K562 (cell line): ENCODE results near the gene DMWD. TPM values are rescaled to one million over a fixed set of nuclear protein-coding genes. Genes with fewer than 3 reads are reported as not detected.

ENCODE experiments used
- ARID2 ChIP-seq: fragments of 450-650 bp; IDR thresholded peaks from 2 replicates; pipeline ENCODE4 v1.6.1; 2017; ENCODE audit warnings: antibody characterized with exemption, mild to moderate bottlenecking
- CREB1 ChIP-seq, 2 experiments: sonication (generic) in 1 of 2; formaldehyde crosslinking in 1 of 2; IDR thresholded peaks; 2 replicates each; pipeline versions ENCODE4 v1.6.1 to v1.8.0; 2012 to 2022; ENCODE audit warnings: inconsistent platforms in 1 of 2, mild to moderate bottlenecking in 1 of 2, missing genetic modification reagents in 1 of 2, moderate library complexity in 1 of 2
- CREB3L1 ChIP-seq: fragments of 450-650 bp; IDR thresholded peaks from 2 replicates; pipeline ENCODE4 v1.6.1; 2014; ENCODE audit warnings: low read depth, mild to moderate bottlenecking, moderate library complexity, borderline replicate concordance
- DLX4 ChIP-seq: fragments of 250-450 bp; sonication (Bioruptor Pico); IDR thresholded peaks from 2 replicates; pipeline ENCODE4 v1.6.1; 2021; ENCODE audit warnings: mild to moderate bottlenecking
- HDAC1 ChIP-seq, 2 experiments: fragments of 450-650 bp; IDR thresholded peaks; 2 replicates each; pipeline ENCODE4 v1.6.1; 2016 to 2017; ENCODE audit warnings: inconsistent platforms in 1 of 2, mild to moderate bottlenecking in 1 of 2, moderate library complexity in 1 of 2
- HMBOX1 ChIP-seq: sonication (generic); IDR thresholded peaks from 2 replicates; pipeline ENCODE4 v1.6.1; 2016
- HNRNPK ChIP-seq: fragments of 200-400 bp; formaldehyde crosslinking; IDR thresholded peaks from one replicate; pipeline ENCODE4 v1.6.1; 2018; ENCODE audit warnings: mild to moderate bottlenecking, low read depth, low read length; ENCODE audit not compliant: poor library complexity, severe bottlenecking
- LARP7 ChIP-seq: fragments of 450-650 bp; IDR thresholded peaks from 2 replicates; pipeline ENCODE4 v1.6.1; 2016
- MEF2A ChIP-seq: IDR thresholded peaks from 2 replicates; pipeline ENCODE4 v1.6.1; 2011; ENCODE audit warnings: low read depth, mild to moderate bottlenecking, low read length, moderate library complexity; ENCODE audit not compliant: control insufficient read depth
- NCOA1 ChIP-seq: fragments of 450-650 bp; IDR thresholded peaks from 2 replicates; pipeline ENCODE4 v1.6.1; 2016; ENCODE audit warnings: low read depth
- PCBP2 ChIP-seq: fragments of 200-400 bp; formaldehyde crosslinking; IDR thresholded peaks from 2 replicates; pipeline ENCODE4 v1.6.1; 2018; ENCODE audit warnings: low read length, low read depth, mild to moderate bottlenecking, moderate library complexity; ENCODE audit not compliant: poor library complexity, severe bottlenecking
- PHF21A ChIP-seq: fragments of 450-650 bp; IDR thresholded peaks from 2 replicates; pipeline ENCODE4 v1.6.1; 2017; ENCODE audit warnings: low read depth, borderline replicate concordance
- POLR3A ChIP-seq: IDR thresholded peaks from 2 replicates; pipeline ENCODE4 v1.6.1; 2011; ENCODE audit warnings: borderline replicate concordance, mild to moderate bottlenecking, moderate library complexity; ENCODE audit not compliant: insufficient read length, insufficient read depth; ENCODE audit errors: extremely low read depth
- TEAD1 ChIP-seq, 2 experiments: fragments of 450-650 bp in 1 of 2; sonication (generic) in 1 of 2; formaldehyde crosslinking; IDR thresholded peaks; 2 replicates each; pipeline versions ENCODE4 v1.4.0 to v1.8.0; 2020 to 2022; ENCODE audit warnings: mild to moderate bottlenecking in 2 of 2, missing genetic modification reagents in 1 of 2
- TFAP4 ChIP-seq: sonication (generic); formaldehyde crosslinking; IDR thresholded peaks from 2 replicates; pipeline ENCODE4 v1.8.0; 2022; ENCODE audit warnings: missing genetic modification reagents, mild to moderate bottlenecking, moderate library complexity, borderline replicate concordance
- TGIF2 ChIP-seq: sonication (generic); formaldehyde crosslinking; IDR thresholded peaks from 2 replicates; pipeline ENCODE4 v1.8.1; 2022; ENCODE audit warnings: mild to moderate bottlenecking, missing genetic modification reagents, moderate library complexity
- TRIM25 ChIP-seq: fragments of 450-650 bp; IDR thresholded peaks from 2 replicates; pipeline ENCODE4 v1.7.0; 2016; ENCODE audit warnings: borderline replicate concordance
- ZBED1 ChIP-seq: IDR thresholded peaks from 2 replicates; pipeline ENCODE4 v1.6.1; 2014
- ZBTB5 ChIP-seq: fragments of 450-650 bp; IDR thresholded peaks from 2 replicates; pipeline ENCODE4 v1.6.1; 2017; ENCODE audit warnings: antibody characterized with exemption
- ZBTB8A ChIP-seq: fragments of 450-650 bp; IDR thresholded peaks from 2 replicates; pipeline ENCODE4 v1.6.1; 2018; ENCODE audit warnings: mild to moderate bottlenecking, moderate library complexity; ENCODE audit not compliant: partially characterized antibody
- ZNF316 ChIP-seq: fragments of 450-650 bp; IDR thresholded peaks from 2 replicates; pipeline ENCODE4 v1.6.1; 2016
- polyA plus RNA-seq, 8 experiments: library from polyadenylated mRNA; depleted of rRNA in 4 of 8; stranded (reverse) in 5 of 8; unstranded in 3 of 8; fragments of >200 nt; fragmentation: Nextera tagmentation in 2 of 8; fragmentation: Illumina TruSeq in 1 of 8; extraction: Ambion mirVana in 2 of 8; extraction: Trizol in 1 of 8; gene quantifications; 2 replicates each; pipeline versions ENCODE4 v1.2.1 to v1.2.3, GENCODE V29; 2011 to 2014; ENCODE audit warnings: inconsistent platforms in 1 of 8, missing spikeins in 1 of 8
- total RNA-seq, 7 experiments: library from RNA; depleted of rRNA in 6 of 7; stranded (reverse); fragments of >200 nt in 6 of 7; fragmentation: Illumina TruSeq in 2 of 7; extraction: Trizol in 2 of 7; gene quantifications; 2 replicates each; pipeline versions ENCODE4 v1.2.1 to v1.2.3, GENCODE V29; 2011 to 2021; ENCODE audit warnings: low replicate concordance in 1 of 7

Gene DMWD
- total and polyA plus RNA-seq, 9 of the 15 experiments (the other 6 are each of a cell fraction or from before 2014, with no cell fraction given) = 4.7 to 54.6 (median 19.0) TPM

GRCh38 chr19:45767410-45767880, 25.2 kb downstream of the DMWD start (continued):
- TF ChIP-seq ZBTB5 (no peak), ZBED1 (no peak), PCBP2 (no peak), CREB1 (IDR thresholded peaks at IDR 0.05) (no peak), CREB1 (CRISPR knock-in tag; IDR thresholded peaks at IDR 0.05) (peak; percentile 30; the same call in 1 of the 2 replicates), HNRNPK (no peak), NCOA1 (no peak), ARID2 (no peak), TFAP4 (CRISPR knock-in tag) (peak; percentile 45; the same call in 1 of the 2 replicates), ZNF316 (no peak), ZBTB8A (no peak), CREB3L1 (no peak), PHF21A (no peak), TGIF2 (CRISPR knock-in tag) (0 out of 2 replicates have a peak, but pooled peaks have one; percentile 55), HDAC1 (IDR thresholded peaks at IDR 0.05) (no peak), TEAD1 (CRISPR knock-in tag; IDR thresholded peaks at IDR 0.05) (0 out of 4 replicates have a peak, but pooled peaks of 1 of the 2 experiments have one; percentile 37), TRIM25 (no peak), HMBOX1 (no peak), DLX4 (CRISPR knock-in tag) (no peak), POLR3A (no peak), LARP7 (no peak), MEF2A (no peak)
